Activated CD4-positive, alpha-beta T cell treated with anti-CD3 and anti-CD28 coated beads, Interleukin-10, Interleukin-2, amounts not matched to agents 100 ng/mL and 50 ng/mL, durations not matched to agents 16 hours and 8 hours (primary cell): ENCODE results near the gene MSRB1.
"Not testable (repeated sequence)": the region's sequence is repeated elsewhere in the genome, so short reads cannot be mapped to it uniquely, and the experiment has no call there.

Experiments
- DNase-seq: peaks from one replicate; pipeline ENCODE4 v3.0.0-alpha.2; 2020

The MSRB1 gene

GRCh38 chr16:1915732-1916639 is 27.0 kb downstream of the MSRB1 start:
- no peak for DNase-seq

- no peak for DNase-seq
These were observed 28.0 kb downstream of the MSRB1 start for GRCh38 chr16:1914988-1915387.

GRCh38 chr16:1914084-1914608 is 28.9 kb downstream of the MSRB1 start:
- DNase-seq: no peak

- no peak for DNase-seq
These were observed 29.5 kb downstream of the MSRB1 start for GRCh38 chr16:1913327-1914083.

GRCh38 chr16:1912215-1912543 is 30.8 kb downstream of the MSRB1 start:
- DNase-seq: no peak

- DNase-seq: no peak
These were observed 31.4 kb downstream of the MSRB1 start for GRCh38 chr16:1911467-1912214.

- no peak for DNase-seq
These were observed 33.3 kb downstream of the MSRB1 start for GRCh38 chr16:1909561-1910231.

- DNase-seq: no peak
These were observed 34.0 kb downstream of the MSRB1 start for GRCh38 chr16:1908983-1909382.

- DNase-seq: no peak
These were observed 34.8 kb downstream of the MSRB1 start for GRCh38 chr16:1908184-1908583.

- DNase-seq: no peak
These were observed 35.7 kb downstream of the MSRB1 start for GRCh38 chr16:1907226-1907860.

- no peak for DNase-seq
These were observed 36.2 kb downstream of the MSRB1 start for GRCh38 chr16:1906846-1907165.

GRCh38 chr16:1906055-1906845 is 36.7 kb downstream of the MSRB1 start:
- DNase-seq: no peak

GRCh38 chr16:1903845-1904840 is 38.9 kb downstream of the MSRB1 start:
- DNase-seq: no peak

GRCh38 chr16:1903220-1903574 is 39.8 kb downstream of the MSRB1 start:
- DNase-seq: no peak

- no peak for DNase-seq
These were observed 40.3 kb downstream of the MSRB1 start for GRCh38 chr16:1902547-1903219.

GRCh38 chr16:1900452-1900774 is 42.6 kb downstream of the MSRB1 start:
- no peak for DNase-seq

GRCh38 chr16:1899641-1900451 is 43.2 kb downstream of the MSRB1 start:
- DNase-seq: no peak

- not testable (repeated sequence) for DNase-seq
These were observed 45.3 kb downstream of the MSRB1 start for GRCh38 chr16:1897692-1898091.
